ENCODE data around the gene REC114. TPM values are rescaled to one million over a fixed set of nuclear protein-coding genes. Genes with fewer than 3 reads are reported as not detected.

REC114 gene
- polyA plus RNA-seq, 3 donors from 2014 or later = not detected

DNA sequence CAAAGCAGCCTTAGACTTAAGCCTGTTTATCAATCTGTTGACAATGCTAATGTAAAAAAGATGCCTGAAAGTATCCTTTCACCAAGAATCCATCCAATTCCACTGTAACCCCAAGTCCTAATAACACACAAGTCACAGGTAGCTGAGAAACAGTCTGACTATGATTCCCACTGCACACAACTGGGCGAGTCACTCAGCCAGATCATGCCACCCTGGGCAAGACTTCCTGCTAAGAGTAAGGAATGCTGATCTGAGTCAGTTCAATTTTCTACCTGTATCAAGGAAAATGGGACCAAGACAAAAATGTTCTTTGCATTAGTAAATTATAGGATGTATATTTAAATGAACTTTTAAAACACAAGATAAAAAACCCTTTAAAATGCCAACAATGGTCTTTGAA lies 157.0 kb downstream of the REC114 start:
- Mint-ChIP-seq H3K36me3 (peaks cover 0 to 6% (median 0%) of the 10 kb centered on the region in 3 donors), H3K27ac (peak overlapping the region in 1 of 6 donors; percentile 24), H3K9me3 (no peaks in the 10 kb centered on the region), H3K4me1 (peaks cover 37 to 50% of the 10 kb centered on the region in 2 donors), H3K4me3 (no peak overlapping the region), H3K27me3 (ENCODE audit: low read depth in 3 of 3) (no peaks in the 10 kb centered on the region)
- DNase-seq = no peak

DNA sequence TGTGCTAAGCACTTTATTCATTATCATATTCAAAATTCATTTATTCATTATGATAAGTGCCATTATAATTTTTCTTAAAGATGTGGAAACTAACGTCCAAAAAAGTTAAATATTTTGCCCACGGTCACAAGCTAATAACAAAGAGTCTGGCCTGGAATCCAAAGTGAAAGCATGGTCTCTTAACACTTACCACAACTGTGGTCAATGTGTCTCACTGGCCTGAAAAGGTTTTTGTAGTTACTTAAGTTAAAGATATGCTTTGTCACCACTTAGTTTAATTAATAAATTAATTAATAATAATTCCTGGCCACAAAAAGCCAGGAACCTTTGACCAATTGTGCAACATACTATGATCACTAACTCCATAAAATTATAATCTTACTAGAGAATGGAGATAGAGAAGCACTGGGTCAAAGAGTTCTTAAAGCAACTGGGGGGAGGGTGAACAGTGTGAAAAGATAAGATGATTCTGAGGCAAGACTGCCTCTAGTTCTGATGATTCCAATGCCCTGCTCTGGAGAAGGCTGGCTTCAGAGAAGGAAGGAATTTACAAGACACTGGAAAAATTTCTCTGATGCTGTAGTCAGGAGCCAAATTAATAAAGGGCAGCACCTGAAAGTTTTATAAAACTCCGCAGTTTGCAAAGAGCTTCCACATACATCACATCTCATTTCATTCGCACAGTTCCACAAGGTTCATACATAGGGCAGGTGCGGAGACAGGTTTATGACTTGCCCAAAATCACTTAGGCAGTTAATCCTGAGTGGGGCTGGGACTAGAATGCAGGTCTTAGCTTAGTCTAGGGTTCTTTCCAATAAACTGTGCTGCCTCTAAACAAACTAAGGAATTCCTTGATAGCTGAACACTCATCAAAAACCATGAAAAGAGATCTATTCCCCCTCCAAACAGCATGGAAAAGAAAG lies 157.7 kb downstream of the REC114 start:
- no peaks in the 10 kb centered on the region for H3K9me3 Mint-ChIP-seq
- H3K27me3 Mint-ChIP-seq (ENCODE audit: low read depth in 3 of 3) = no peaks in the 10 kb centered on the region
- DNase-seq = peak in 1 of 3 donors; percentile 11
- H3K27ac Mint-ChIP-seq = no peak overlapping the region
- peaks cover 0 to 6% (median under 1%) of the 10 kb centered on the region in 3 donors for H3K36me3 Mint-ChIP-seq
- peak overlapping the region in 1 of 5 donors; percentile 15 for H3K4me3 Mint-ChIP-seq
- H3K4me1 Mint-ChIP-seq = peaks cover 37 to 43% of the 10 kb centered on the region in 2 donors

DNA sequence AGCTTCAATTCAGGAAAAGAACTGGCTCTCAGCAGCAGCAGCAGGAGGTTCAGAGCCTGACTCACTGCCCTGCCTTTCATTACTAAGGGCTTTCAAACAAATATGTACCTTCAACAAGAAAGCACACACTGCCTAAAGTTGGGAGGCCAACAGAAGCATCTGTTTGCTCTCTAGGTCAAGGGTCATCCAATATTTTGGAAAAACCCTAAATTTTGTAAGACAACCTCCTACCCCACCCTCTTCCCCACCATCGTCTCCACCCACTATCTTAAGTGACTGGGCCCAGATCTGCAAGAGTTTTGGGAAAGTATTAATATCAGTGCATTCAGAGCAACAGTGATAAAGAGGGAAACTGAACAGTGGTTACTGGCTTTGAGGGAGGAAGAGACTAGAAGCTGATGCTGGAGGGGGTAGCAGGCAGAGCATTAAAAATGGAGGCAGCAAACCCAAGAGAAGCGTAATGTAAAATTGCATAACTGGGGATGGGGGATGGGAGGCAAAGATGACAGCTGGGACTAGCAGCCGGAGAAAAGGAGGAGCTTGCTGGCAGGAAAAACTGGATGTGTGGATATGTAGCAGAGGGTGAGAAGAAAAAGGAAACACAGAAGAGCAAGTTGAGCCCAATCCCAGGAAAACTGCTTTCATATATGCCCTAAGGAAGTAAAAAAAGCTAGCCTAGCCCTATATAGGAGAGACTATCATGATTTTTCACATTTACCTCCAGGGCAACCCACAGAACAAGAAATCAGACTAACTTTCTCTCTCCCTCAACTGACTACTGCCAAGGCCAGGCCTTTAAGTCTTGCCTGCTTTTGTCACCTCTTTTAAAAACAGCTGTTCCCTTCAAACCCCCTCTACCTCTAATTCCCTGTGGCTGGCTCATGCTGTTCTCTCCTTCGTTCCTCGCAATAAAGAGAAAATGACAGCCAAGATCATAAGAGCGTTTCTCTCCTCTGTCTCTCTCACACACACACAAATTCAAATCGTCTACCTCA lies 158.8 kb downstream of the REC114 start:
- no peak for DNase-seq
- peaks cover 0 to 3% (median under 1%) of the 10 kb centered on the region in 3 donors for H3K36me3 Mint-ChIP-seq

DNA sequence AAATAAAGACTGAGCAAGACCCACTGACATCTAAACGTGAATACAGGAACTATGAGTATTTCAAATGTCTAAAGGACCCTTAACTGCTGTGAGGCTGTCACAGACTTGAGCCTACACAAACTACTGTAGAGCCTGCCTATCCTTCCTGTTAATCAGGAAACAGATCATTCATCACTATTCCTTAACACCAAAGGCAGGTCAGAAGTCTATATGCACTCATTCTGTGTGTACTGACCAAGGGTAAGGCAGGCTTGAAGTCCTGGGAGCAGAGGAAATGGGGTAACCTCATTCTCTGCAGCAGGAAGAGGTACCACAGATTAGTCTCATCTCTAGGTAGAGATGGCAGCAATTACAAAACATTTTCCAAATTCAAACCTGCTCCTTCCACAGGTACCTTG lies 159.5 kb downstream of the REC114 start:
- Mint-ChIP-seq H3K4me3 (no peak overlapping the region), H3K27ac (no peak overlapping the region), H3K36me3 (peaks cover 0 to 4% (median 3%) of the 10 kb centered on the region in 3 donors), H3K4me1 (peaks cover 35% of the 10 kb centered on the region in 2 donors), H3K27me3 (ENCODE audit: low read depth in 3 of 3) (no peaks in the 10 kb centered on the region), H3K9me3 (no peaks in the 10 kb centered on the region)
- no peak for DNase-seq

More for the DNA sequence above, 158.8 kb downstream of the REC114 start:
- Mint-ChIP-seq H3K9me3 (no peaks in the 10 kb centered on the region), H3K27ac (no peak overlapping the region), H3K27me3 (ENCODE audit: low read depth in 3 of 3) (no peaks in the 10 kb centered on the region), H3K4me3 (no peak overlapping the region), H3K4me1 (peaks cover 30 to 35% of the 10 kb centered on the region in 2 donors)

DNA sequence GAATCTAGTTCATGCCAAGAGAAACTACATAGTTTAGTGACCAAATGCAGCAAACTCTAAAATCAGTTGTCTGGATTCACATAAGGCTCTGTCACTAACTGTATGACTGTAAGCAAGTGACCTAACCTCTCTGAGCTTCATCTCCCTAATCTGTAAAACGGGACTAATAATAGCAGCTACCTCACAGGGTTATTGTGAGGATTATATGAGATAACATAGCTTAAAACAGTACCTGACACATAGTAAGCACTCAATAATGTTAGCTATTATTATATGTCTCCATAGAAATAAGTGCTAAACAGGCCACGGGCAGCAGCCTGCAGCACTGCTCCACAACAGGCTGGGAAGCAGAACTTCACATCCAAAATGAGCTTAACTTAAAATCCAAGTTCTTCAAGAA lies 160.0 kb downstream of the REC114 start:
- no peak overlapping the region for H3K4me3 Mint-ChIP-seq
- DNase-seq = no peak
- no peak overlapping the region for H3K27ac Mint-ChIP-seq
- H3K27me3 Mint-ChIP-seq (ENCODE audit: low read depth in 3 of 3) = no peaks in the 10 kb centered on the region
- H3K4me1 Mint-ChIP-seq = peaks cover 35 to 38% of the 10 kb centered on the region in 2 donors
- H3K9me3 Mint-ChIP-seq = no peaks in the 10 kb centered on the region
- H3K36me3 Mint-ChIP-seq = peaks cover 0 to 4% (median 3%) of the 10 kb centered on the region in 3 donors

DNA sequence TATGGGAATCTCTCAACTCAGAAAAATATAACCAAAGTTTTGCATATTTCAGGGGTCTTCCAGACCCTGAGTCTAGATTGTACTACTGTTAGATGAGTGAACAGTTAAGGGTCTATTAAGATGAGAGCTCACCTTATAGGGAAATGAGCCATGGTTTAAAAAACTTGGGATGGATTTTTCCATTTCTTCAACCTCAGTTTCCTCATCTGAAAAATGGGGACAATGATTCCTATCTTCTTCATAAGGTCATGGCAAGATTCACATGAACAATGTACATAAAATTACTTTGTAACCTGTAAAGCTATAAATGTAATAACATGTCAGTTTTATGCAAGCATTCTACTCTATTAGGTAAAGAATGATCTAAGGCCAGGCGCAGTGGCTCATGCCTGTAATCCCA lies 161.5 kb downstream of the REC114 start:
- no peak overlapping the region for H3K27ac Mint-ChIP-seq
- H3K27me3 Mint-ChIP-seq (ENCODE audit: low read depth in 3 of 3) = no peaks in the 10 kb centered on the region
- peaks cover 35 to 36% of the 10 kb centered on the region in 2 donors for H3K4me1 Mint-ChIP-seq
- no peak for DNase-seq
- H3K4me3 Mint-ChIP-seq = no peak overlapping the region
- no peaks in the 10 kb centered on the region for H3K9me3 Mint-ChIP-seq
- H3K36me3 Mint-ChIP-seq = peaks cover 0 to 4% (median 3%) of the 10 kb centered on the region in 3 donors

DNA sequence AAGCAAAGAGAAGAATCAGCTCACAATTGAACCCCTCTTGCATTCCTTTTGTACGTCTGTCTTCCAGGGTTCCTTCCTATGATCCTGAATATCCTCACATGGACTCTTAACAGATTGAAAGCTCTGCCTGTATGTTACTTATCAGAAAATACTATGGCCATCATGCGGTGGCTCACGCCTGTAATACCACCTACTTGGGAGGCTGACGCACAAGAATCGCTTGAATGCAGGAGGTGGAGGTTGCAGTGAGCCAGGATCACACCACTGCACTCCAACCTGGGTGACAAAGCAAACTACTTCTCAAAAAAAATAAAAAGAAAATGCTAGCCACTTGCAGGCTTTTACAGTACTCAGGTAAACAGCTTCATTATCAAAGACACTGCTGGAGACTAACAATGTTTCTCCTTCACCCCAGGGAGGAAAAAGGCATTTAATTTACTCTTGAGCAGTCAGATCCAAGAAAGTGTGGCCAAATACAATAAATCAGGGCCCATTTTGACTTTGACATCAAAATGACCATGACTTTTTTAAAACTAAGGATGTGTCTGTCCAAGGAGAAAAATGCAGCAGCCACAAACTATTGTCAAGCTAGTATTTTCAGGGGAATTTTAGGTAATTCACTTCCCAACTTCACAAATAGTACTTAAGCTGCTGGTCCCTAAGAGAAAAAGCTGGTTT lies 162.9 kb downstream of the REC114 start:
- Mint-ChIP-seq H3K27ac (no peak overlapping the region), H3K4me3 (no peak overlapping the region), H3K27me3 (ENCODE audit: low read depth in 3 of 3) (no peaks in the 10 kb centered on the region), H3K36me3 (peaks cover 0 to 4% (median 3%) of the 10 kb centered on the region in 3 donors), H3K9me3 (no peaks in the 10 kb centered on the region), H3K4me1 (peaks cover 33 to 44% of the 10 kb centered on the region in 2 donors)
- DNase-seq = no peak

DNA sequence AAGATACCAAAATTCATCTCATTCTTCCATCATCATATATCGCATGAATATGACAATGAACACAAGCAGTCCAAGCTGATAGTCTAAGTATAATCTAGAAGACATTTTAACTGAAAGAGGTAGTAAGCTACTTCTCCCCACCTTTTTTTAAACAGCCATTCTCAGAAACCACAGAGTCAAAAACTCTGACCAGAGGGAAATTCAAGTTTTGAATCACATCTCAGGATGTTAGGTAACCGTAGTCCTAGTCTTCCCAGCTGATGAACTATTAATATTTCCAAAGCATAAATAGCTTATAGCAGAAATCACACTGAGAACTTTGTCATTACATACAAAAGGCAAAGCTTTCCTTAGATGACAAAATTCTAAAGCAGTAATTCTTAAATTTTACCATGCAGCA lies 164.4 kb downstream of the REC114 start:
- Mint-ChIP-seq H3K27ac (peak overlapping the region in 1 of 6 donors; percentile 76), H3K27me3 (ENCODE audit: low read depth in 3 of 3) (no peaks in the 10 kb centered on the region), H3K9me3 (no peaks in the 10 kb centered on the region), H3K4me3 (no peak overlapping the region), H3K36me3 (peaks cover 0 to 4% (median 3%) of the 10 kb centered on the region in 3 donors), H3K4me1 (peaks cover 34 to 44% of the 10 kb centered on the region in 2 donors)
- DNase-seq = no peak

DNA sequence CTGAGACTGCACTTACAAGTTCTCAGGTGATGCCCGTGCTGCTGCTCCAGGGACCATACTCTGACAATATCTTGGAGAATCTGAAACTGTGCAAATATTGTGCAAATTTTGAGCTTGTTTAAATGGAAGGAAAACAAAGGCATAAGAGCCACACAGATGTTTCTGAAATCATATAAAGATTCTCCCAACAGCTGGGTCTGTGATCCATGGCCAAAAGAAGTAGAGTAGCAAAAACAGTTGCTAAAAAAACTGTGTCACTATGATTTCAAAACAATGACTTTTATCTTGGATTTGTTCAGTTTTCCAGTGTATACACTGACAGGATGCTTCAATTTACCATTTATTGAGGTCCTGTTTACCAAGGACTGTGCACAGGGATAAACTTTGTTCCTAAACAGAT lies 164.9 kb downstream of the REC114 start:
- Mint-ChIP-seq H3K27me3 (ENCODE audit: low read depth in 3 of 3) (no peaks in the 10 kb centered on the region), H3K27ac (no peak overlapping the region)

DNA sequence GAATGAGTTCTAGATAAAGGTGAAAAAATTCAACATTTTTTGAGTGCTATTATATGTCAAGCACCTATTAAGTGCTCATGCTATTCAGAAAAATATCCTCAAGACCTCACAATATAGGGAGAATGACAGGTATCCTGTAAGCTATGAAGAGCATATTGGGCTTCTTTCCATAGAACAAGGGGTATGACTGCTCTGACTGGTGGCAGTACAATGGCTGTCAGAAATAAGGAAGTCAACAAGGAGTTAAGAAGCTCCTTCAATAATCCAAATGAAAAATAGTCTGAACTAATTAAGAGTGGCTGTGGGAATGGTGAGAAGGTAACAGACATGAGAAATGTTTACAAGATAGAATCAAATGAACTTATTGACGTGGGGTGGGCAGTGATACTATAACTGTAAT lies 165.5 kb downstream of the REC114 start:
- DNase-seq = no peak
- H3K27ac Mint-ChIP-seq = peak overlapping the region in 1 of 6 donors; percentile 9
- peaks cover 34 to 52% of the 10 kb centered on the region in 2 donors for H3K4me1 Mint-ChIP-seq
- H3K36me3 Mint-ChIP-seq = peaks cover 0 to 4% (median 3%) of the 10 kb centered on the region in 3 donors
- no peaks in the 10 kb centered on the region for H3K9me3 Mint-ChIP-seq
- H3K4me3 Mint-ChIP-seq = no peak overlapping the region
- no peaks in the 10 kb centered on the region for H3K27me3 Mint-ChIP-seq (ENCODE audit: low read depth in 3 of 3)

More for the DNA sequence above, 164.9 kb downstream of the REC114 start:
- no peaks in the 10 kb centered on the region for H3K9me3 Mint-ChIP-seq
- peaks cover 34 to 46% of the 10 kb centered on the region in 2 donors for H3K4me1 Mint-ChIP-seq
- DNase-seq = no peak
- peaks cover 0 to 4% (median 3%) of the 10 kb centered on the region in 3 donors for H3K36me3 Mint-ChIP-seq
- H3K4me3 Mint-ChIP-seq = no peak overlapping the region

DNA sequence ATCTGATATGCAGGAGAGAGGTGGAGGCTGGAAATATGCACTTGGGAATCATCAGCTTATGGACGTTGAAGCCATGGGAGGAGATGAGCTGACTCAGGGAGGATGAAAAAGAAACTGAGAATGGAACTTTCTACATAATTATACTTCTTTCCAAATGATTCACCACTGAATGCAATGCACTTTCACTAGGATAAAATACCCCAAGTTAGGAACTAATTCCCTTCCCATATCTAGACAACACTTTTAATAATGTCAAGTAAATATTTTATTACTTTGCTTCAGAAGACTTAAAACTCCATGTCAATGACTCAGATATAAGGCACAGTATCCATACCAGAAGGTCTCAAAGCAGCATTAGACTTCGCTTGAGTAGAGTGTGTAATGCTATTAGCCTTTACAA lies 166.0 kb downstream of the REC114 start:
- Mint-ChIP-seq H3K27me3 (ENCODE audit: low read depth in 3 of 3) (no peaks in the 10 kb centered on the region), H3K4me1 (peaks cover 34 to 50% of the 10 kb centered on the region in 2 donors), H3K9me3 (no peaks in the 10 kb centered on the region), H3K27ac (peak overlapping the region in 1 of 6 donors; percentile 9), H3K4me3 (no peak overlapping the region), H3K36me3 (peaks cover 0 to 4% (median 3%) of the 10 kb centered on the region in 3 donors)
- DNase-seq = no peak

Measured in immature natural killer cell (primary cell).